A549 (cell line): Measurements from ENCODE around the gene PCCB. TPM values are rescaled to one million over a fixed set of nuclear protein-coding genes. Genes with fewer than 3 reads are reported as not detected.

ENCODE experiments used
- ATAC-seq, 2 experiments: fragments of 200-7000 bp in 1 of 2; fragments of >200 bp in 1 of 2; cut with Nextera tagmentation in 1 of 2; cut with Tn5 transposase in 1 of 2; 3 replicates each; pipeline versions ENCODE4 v1.8.0 to v1.9.1; 2018 to 2020; ENCODE audit warnings: mild to moderate bottlenecking in 1 of 2, moderate library complexity in 1 of 2
- CTCF ChIA-PET: fragments of 300-600 bp; sonication (Branson Sonifier 250); formaldehyde crosslinking; extraction: SDS; loops from one replicate; lab custom pipeline; 2021; ENCODE audit warnings: antibody characterized with exemption, inconsistent platforms; lab: Yijun Ruan, JAX
- POLR2A ChIA-PET: fragments of 350-600 bp; formaldehyde crosslinking; extraction: SDS; loops from one replicate; lab custom pipeline; 2021; ENCODE audit warnings: antibody characterized with exemption, inconsistent platforms; lab: Yijun Ruan, JAX
- DNase-seq, 2 experiments: peaks; one replicate each; pipeline versions ENCODE4 v3.0.0 to v3.0.0-alpha.2; 2011 to 2016; ENCODE audit warnings: low read depth in 1 of 2, low spot score in 1 of 2
- FAIRE-seq: peaks from 2 replicates; lab custom pipeline; 2011; peaks lifted over from hg19 to GRCh38; lab: Jason Lieb, UNC
- H3K27ac ChIP-seq, 2 experiments: fragments of >200 bp; sonication (Bioruptor Twin); formaldehyde crosslinking; 3 replicates each; pipeline ENCODE4 v1.5.1; 2016 to 2017
- H3K4me1 ChIP-seq: fragments of >200 bp; sonication (Bioruptor Twin); formaldehyde crosslinking; 3 replicates; pipeline ENCODE4 v1.6.1; 2016
- H3K4me2 ChIP-seq: fragments of >200 bp; sonication (Bioruptor Twin); formaldehyde crosslinking; 3 replicates; pipeline ENCODE4 v1.6.1; 2016
- H3K4me3 ChIP-seq: fragments of >200 bp; sonication (Bioruptor Twin); formaldehyde crosslinking; 3 replicates; pipeline ENCODE4 v1.5.1; 2016
- H3K9me3 ChIP-seq: fragments of >200 bp; sonication (Bioruptor Twin); formaldehyde crosslinking; 3 replicates; pipeline ENCODE4 v1.6.1; 2016
- CBX2 ChIP-seq: fragments of 200-600 bp; sonication (generic); IDR thresholded peaks from 2 replicates; pipeline ENCODE4 v1.6.1; 2016; ENCODE audit warnings: low read depth, mild to moderate bottlenecking, borderline replicate concordance
- CBX8 ChIP-seq: fragments of 200-600 bp; sonication (generic); IDR thresholded peaks from 2 replicates; pipeline ENCODE4 v1.6.1; 2016
- CHD2 ChIP-seq: fragments of 150-350 bp; IDR thresholded peaks from 2 replicates; pipeline ENCODE4 v1.6.1; 2014; ENCODE audit warnings: low read length; ENCODE audit not compliant: partially characterized antibody
- EHMT2 ChIP-seq: fragments of 200-600 bp; sonication (generic); IDR thresholded peaks from 2 replicates; pipeline ENCODE4 v1.6.1; 2016; ENCODE audit warnings: antibody characterized with exemption, low read depth, mild to moderate bottlenecking, moderate library complexity
- FOSB ChIP-seq: fragments of 250-450 bp; sonication (Bioruptor Pico); IDR thresholded peaks from 2 replicates; pipeline ENCODE4 v1.5.0; 2020; ENCODE audit warnings: mild to moderate bottlenecking, moderate library complexity
- FOXS1 ChIP-seq: fragments of 250-450 bp; sonication (Bioruptor Pico); IDR thresholded peaks from 2 replicates; pipeline ENCODE4 v1.5.0; 2020; ENCODE audit warnings: mild to moderate bottlenecking, moderate library complexity
- HDAC2 ChIP-seq: fragments of 200-600 bp; sonication (generic); IDR thresholded peaks from 2 replicates; pipeline ENCODE4 v1.6.1; 2016
- HOXB5 ChIP-seq: fragments of 250-450 bp; sonication (Bioruptor Pico); IDR thresholded peaks from 2 replicates; pipeline ENCODE4 v1.5.0; 2020; ENCODE audit warnings: mild to moderate bottlenecking, moderate library complexity
- JUN ChIP-seq, 2 experiments: fragments of >200 bp; sonication (Bioruptor Twin); formaldehyde crosslinking; IDR thresholded peaks; 2 replicates in 1 of 2; 3 replicates in 1 of 2; pipeline ENCODE4 v1.6.1; 2016 to 2017
- JUNB ChIP-seq: fragments of >200 bp; sonication (Bioruptor Twin); formaldehyde crosslinking; IDR thresholded peaks from 2 replicates; pipeline ENCODE4 v1.6.1; 2016
- KDM5A ChIP-seq: fragments of 200-600 bp; sonication (generic); IDR thresholded peaks from 2 replicates; pipeline ENCODE4 v1.6.1; 2016; ENCODE audit warnings: antibody characterized with exemption, mild to moderate bottlenecking
- MAFK ChIP-seq: fragments of 450-650 bp; IDR thresholded peaks from 2 replicates; pipeline ENCODE4 v1.6.1; 2014; ENCODE audit not compliant: partially characterized antibody
- MAZ ChIP-seq: fragments of 150-350 bp; IDR thresholded peaks from 2 replicates; pipeline ENCODE4 v1.6.1; 2014; ENCODE audit warnings: antibody characterized with exemption, low read depth, low read length, borderline replicate concordance
- NPAS2 ChIP-seq: fragments of 250-450 bp; sonication (Bioruptor Pico); IDR thresholded peaks from 2 replicates; pipeline ENCODE4 v1.8.0; 2022; ENCODE audit warnings: mild to moderate bottlenecking, moderate library complexity, borderline replicate concordance
- PBX3 ChIP-seq: IDR thresholded peaks from 2 replicates; pipeline ENCODE4 v1.6.1; 2012
- PHF8 ChIP-seq: fragments of 200-600 bp; sonication (generic); IDR thresholded peaks from 2 replicates; pipeline ENCODE4 v1.6.1; 2016; ENCODE audit warnings: low read depth, mild to moderate bottlenecking, antibody characterized with exemption, moderate library complexity, borderline replicate concordance
- RAD21 ChIP-seq, 2 experiments: fragments of >200 bp in 1 of 2; sonication (Bioruptor Twin) in 1 of 2; formaldehyde crosslinking in 1 of 2; IDR thresholded peaks in 1 of 2; conservative IDR thresholded peaks in 1 of 2; 2 replicates in 1 of 2; 3 replicates in 1 of 2; pipeline ENCODE4 v1.6.1; 2012 to 2018; ENCODE audit warnings: inconsistent platforms in 1 of 2
- RARB ChIP-seq: fragments of 250-450 bp; sonication (Bioruptor Pico); IDR thresholded peaks from 2 replicates; pipeline ENCODE4 v1.8.0; 2021; ENCODE audit warnings: mild to moderate bottlenecking, moderate library complexity
- RCOR1 ChIP-seq: fragments of 150-350 bp; IDR thresholded peaks from 2 replicates; pipeline ENCODE4 v1.6.1; 2014; ENCODE audit warnings: antibody characterized with exemption, low read length, low read depth
- RNF2 ChIP-seq: fragments of 200-600 bp; sonication (generic); IDR thresholded peaks from 2 replicates; pipeline ENCODE4 v1.6.1; 2016; ENCODE audit warnings: low read depth, mild to moderate bottlenecking, antibody characterized with exemption, moderate library complexity, borderline replicate concordance
- SREBF2 ChIP-seq: fragments of 450-650 bp; IDR thresholded peaks from 2 replicates; pipeline ENCODE4 v1.6.1; 2014; ENCODE audit warnings: mild to moderate bottlenecking, moderate library complexity
- ZC3H11A ChIP-seq: fragments of 450-650 bp; IDR thresholded peaks from 2 replicates; pipeline ENCODE4 v1.6.1; 2014; ENCODE audit warnings: antibody characterized with exemption, mild to moderate bottlenecking
- ZSCAN20 ChIP-seq: fragments of 250-450 bp; sonication (Bioruptor Pico); IDR thresholded peaks from 2 replicates; pipeline ENCODE4 v1.8.0; 2022; ENCODE audit warnings: mild to moderate bottlenecking, moderate library complexity
- WGBS: methylation state at CpG from one replicate; pipeline ENCODE4 v1.1.6; 2017; ENCODE audit errors: missing lambda C conversion rate; 5-methylcytosine and 5-hydroxymethylcytosine counted together
- polyA plus RNA-seq, 4 experiments: library from polyadenylated mRNA; depleted of rRNA in 3 of 4; stranded (reverse); fragments of >200 nt; fragmentation: RNase III in 1 of 4; extraction: RNeasy Plus Mini Kit Qiagen cat#74134 plus additional on column Dnase treatment in 1 of 4; gene quantifications; 2 replicates in 3 of 4; 3 replicates in 1 of 4; pipeline ENCODE4 v1.2.3, GENCODE V29; 2011 to 2017
- TF ChIP-seq, protein P1 (sequence below): fragments of >200 bp; sonication (Bioruptor Twin); formaldehyde crosslinking; IDR thresholded peaks from 2 replicates; pipeline ENCODE4 v1.6.1; 2016
- TF ChIP-seq, protein P2 (sequence below): fragments of 250-450 bp; sonication (Bioruptor Pico); IDR thresholded peaks from 2 replicates; pipeline ENCODE4 v1.5.0; 2021; ENCODE audit warnings: mild to moderate bottlenecking, moderate library complexity, borderline replicate concordance
- TF ChIP-seq, protein P3 (sequence below): fragments of >200 bp; sonication (Bioruptor Twin); formaldehyde crosslinking; IDR thresholded peaks from 3 replicates; pipeline ENCODE4 v1.5.1; 2016
- TF ChIP-seq, protein P4 (sequence below): fragments of 250-450 bp; sonication (Bioruptor Pico); IDR thresholded peaks from 2 replicates; pipeline ENCODE4 v1.5.0; 2020; ENCODE audit warnings: low read depth, mild to moderate bottlenecking, moderate library complexity

The PCCB gene
- polyA plus RNA-seq, 2 of the 4 experiments (the other 2 are of a cell fraction): 31.7 to 65.5 TPM

GRCh38 chr3:136247855-136248590, 2.1 kb upstream of the PCCB start:
- CTCF ChIA-PET: interaction anchor here (1.3 to 1.6 kb wide), 3 partner anchors 13 to 169 kb away, joined by 3 to 5 read pairs (median 3); no protein-coding TSS in a partner anchor
- no peak for FAIRE-seq
- Histone ChIP-seq H3K4me2 (no peak overlapping the region), H3K4me3 (no peak overlapping the region)
- WGBS: 81% methylated on average over 4 of the region's 4 CpGs
- TF ChIP-seq CBX8: no peak
- no peak for TF ChIP-seq RAD21 (conservative IDR thresholded peaks at IDR 0.05 in 1 of 2, IDR thresholded peaks at IDR 0.05 in 1 of 2)
- TF ChIP-seq CHD2: no peak
- no peak for TF ChIP-seq PHF8
- TF ChIP-seq, all 56 proteins: peak for 0
- no peak for ATAC-seq
- Histone ChIP-seq H3K9me3 (no peaks in the 10 kb centered on the region), H3K27ac (no peak overlapping the region), H3K4me1 (peaks cover 8% of the 10 kb centered on the region; the same call in 1 of the 3 replicates)
- DNase-seq: no peak
- POLR2A ChIA-PET: interaction anchor here (1.5 kb wide), 1 partner anchor 52 kb away, joined by 5 read pairs; the partner anchor contains the start of gene MSL2

DNA sequence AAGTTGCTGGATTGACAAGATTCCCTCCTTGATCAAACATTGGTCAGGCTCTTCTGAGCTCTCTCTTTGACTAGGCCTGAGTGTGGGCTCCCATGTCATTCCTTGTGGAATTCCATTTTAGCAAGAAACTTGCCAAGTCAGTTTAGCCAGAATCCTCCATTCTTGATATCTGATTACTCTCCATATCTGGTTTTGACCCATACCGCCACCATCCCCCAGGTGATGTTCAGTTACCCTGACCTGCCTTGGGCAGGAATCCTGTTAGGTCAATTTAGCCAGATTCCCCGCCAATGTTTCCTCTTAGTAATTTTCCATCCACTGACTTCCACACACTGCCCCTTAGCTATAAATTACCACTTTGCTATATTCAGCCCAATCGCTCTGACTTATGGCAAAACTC, 1.0 kb upstream of the PCCB start:
- CTCF ChIA-PET: interaction anchor here (1.2 to 1.4 kb wide), 3 partner anchors 11 to 173 kb away, joined by 3 to 5 read pairs (median 3); no protein-coding TSS in a partner anchor
- no peak for FAIRE-seq
- no peak overlapping the region for H3K4me3 ChIP-seq
- ATAC-seq: no peak
- DNase-seq: no peak
- TF ChIP-seq HOXB5 (no peak), CHD2 (no peak), SREBF2 (no peak), RARB (no peak), MAFK (no peak), HDAC2 (no peak), CBX2 (no peak), PBX3 (no peak), RCOR1 (no peak), CBX8 (no peak), JUN (IDR thresholded peaks at IDR 0.05) (no peak)
- TF ChIP-seq, protein P1, sequence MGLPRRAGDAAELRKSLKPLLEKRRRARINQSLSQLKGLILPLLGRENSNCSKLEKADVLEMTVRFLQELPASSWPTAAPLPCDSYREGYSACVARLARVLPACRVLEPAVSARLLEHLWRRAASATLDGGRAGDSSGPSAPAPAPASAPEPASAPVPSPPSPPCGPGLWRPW: no peak
- TF ChIP-seq, protein P2, sequence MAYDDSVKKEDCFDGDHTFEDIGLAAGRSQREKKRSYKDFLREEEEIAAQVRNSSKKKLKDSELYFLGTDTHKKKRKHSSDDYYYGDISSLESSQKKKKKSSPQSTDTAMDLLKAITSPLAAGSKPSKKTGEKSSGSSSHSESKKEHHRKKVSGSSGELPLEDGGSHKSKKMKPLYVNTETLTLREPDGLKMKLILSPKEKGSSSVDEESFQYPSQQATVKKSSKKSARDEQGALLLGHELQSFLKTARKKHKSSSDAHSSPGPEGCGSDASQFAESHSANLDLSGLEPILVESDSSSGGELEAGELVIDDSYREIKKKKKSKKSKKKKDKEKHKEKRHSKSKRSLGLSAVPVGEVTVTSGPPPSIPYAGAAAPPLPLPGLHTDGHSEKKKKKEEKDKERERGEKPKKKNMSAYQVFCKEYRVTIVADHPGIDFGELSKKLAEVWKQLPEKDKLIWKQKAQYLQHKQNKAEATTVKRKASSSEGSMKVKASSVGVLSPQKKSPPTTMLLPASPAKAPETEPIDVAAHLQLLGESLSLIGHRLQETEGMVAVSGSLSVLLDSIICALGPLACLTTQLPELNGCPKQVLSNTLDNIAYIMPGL (CRISPR knock-in tag): no peak
- TF ChIP-seq, all 56 proteins: peak for 0
- Histone ChIP-seq H3K9me3 (no peaks in the 10 kb centered on the region), H3K27ac (no peak overlapping the region), H3K4me2 (no peak overlapping the region), H3K4me1 (peaks cover 8% of the 10 kb centered on the region; the same call in 1 of the 3 replicates)
- POLR2A ChIA-PET: interaction anchor here (1.5 kb wide), 1 partner anchor 53 kb away, joined by 5 read pairs; the partner anchor contains the start of gene MSL2
- 94% methylated on average over 3 of the region's 3 CpGs for WGBS

GRCh38 chr3:136249593-136249992, 547 bp upstream of the PCCB start:
- peak overlapping the region; percentile 91 to 96 for H3K27ac ChIP-seq
- ATAC-seq: no peak
- no peaks in the 10 kb centered on the region for H3K9me3 ChIP-seq
- FAIRE-seq: no peak
- H3K4me1 ChIP-seq: peaks cover 8% of the 10 kb centered on the region; the same call in 1 of the 3 replicates
- H3K4me2 ChIP-seq: peak overlapping the region; percentile 68
- 59% methylated on average over 6 of the region's 6 CpGs for WGBS
- POLR2A ChIA-PET: interaction anchor here (0.6 kb wide), 1 partner anchor 52 kb away, joined by 4 read pairs; no protein-coding TSS in a partner anchor
- peak overlapping the region; percentile 64; the same call in 2 of the 3 replicates for H3K4me3 ChIP-seq
- CTCF ChIA-PET: interaction anchor here (0.6 to 1.4 kb wide), 4 partner anchors 12 to 749 kb away, joined by 3 to 5 read pairs (median 3); no protein-coding TSS in a partner anchor
- DNase-seq: no peak
- TF ChIP-seq, protein P3, sequence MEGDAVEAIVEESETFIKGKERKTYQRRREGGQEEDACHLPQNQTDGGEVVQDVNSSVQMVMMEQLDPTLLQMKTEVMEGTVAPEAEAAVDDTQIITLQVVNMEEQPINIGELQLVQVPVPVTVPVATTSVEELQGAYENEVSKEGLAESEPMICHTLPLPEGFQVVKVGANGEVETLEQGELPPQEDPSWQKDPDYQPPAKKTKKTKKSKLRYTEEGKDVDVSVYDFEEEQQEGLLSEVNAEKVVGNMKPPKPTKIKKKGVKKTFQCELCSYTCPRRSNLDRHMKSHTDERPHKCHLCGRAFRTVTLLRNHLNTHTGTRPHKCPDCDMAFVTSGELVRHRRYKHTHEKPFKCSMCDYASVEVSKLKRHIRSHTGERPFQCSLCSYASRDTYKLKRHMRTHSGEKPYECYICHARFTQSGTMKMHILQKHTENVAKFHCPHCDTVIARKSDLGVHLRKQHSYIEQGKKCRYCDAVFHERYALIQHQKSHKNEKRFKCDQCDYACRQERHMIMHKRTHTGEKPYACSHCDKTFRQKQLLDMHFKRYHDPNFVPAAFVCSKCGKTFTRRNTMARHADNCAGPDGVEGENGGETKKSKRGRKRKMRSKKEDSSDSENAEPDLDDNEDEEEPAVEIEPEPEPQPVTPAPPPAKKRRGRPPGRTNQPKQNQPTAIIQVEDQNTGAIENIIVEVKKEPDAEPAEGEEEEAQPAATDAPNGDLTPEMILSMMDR: no peak
- no peak for TF ChIP-seq FOSB (CRISPR knock-in tag)
- TF ChIP-seq ZSCAN20: no peak
- no peak for TF ChIP-seq NPAS2 (CRISPR knock-in tag)
- no peak for TF ChIP-seq RNF2
- no peak for TF ChIP-seq RARB
- no peak for TF ChIP-seq MAZ
- TF ChIP-seq ZC3H11A: no peak
- TF ChIP-seq FOXS1 (CRISPR knock-in tag): no peak
- no peak for TF ChIP-seq CHD2
- no peak for TF ChIP-seq CBX2
- no peak for TF ChIP-seq KDM5A
- no peak for TF ChIP-seq JUNB
- TF ChIP-seq, protein P4, sequence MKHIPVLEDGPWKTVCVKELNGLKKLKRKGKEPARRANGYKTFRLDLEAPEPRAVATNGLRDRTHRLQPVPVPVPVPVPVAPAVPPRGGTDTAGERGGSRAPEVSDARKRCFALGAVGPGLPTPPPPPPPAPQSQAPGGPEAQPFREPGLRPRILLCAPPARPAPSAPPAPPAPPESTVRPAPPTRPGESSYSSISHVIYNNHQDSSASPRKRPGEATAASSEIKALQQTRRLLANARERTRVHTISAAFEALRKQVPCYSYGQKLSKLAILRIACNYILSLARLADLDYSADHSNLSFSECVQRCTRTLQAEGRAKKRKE: no peak
- TF ChIP-seq EHMT2: no peak
